PFSK-1 (cell line): ENCODE data around the gene STARD13.

Source experiments
- FOXP2 ChIP-seq: optimal IDR thresholded peaks from 2 replicates; pipeline ENCODE3; 2011; ENCODE audit warnings: borderline replicate concordance, control low read depth, inconsistent platforms; ENCODE audit not compliant: insufficient read depth; ENCODE audit errors: extremely low read length, extremely low read depth
- POLR2AphosphoS5 ChIP-seq: IDR thresholded peaks from 2 replicates; pipeline ENCODE4 v1.6.1; 2012; ENCODE audit warnings: low read depth, mild to moderate bottlenecking, control low read depth, low read length, moderate library complexity
- SIN3A ChIP-seq: IDR thresholded peaks from 2 replicates; pipeline ENCODE4 v1.6.1; 2012; ENCODE audit warnings: mild to moderate bottlenecking, low read length, moderate library complexity, borderline replicate concordance; ENCODE audit not compliant: insufficient read depth
- TAF1 ChIP-seq: IDR thresholded peaks from 2 replicates; pipeline ENCODE4 v1.6.1; 2012; ENCODE audit warnings: low read length, control low read depth, borderline replicate concordance; ENCODE audit not compliant: insufficient read depth
- TF ChIP-seq, protein P1 (sequence below), 2 experiments: IDR thresholded peaks; 2 replicates each; pipeline versions ENCODE4 v1.6.1 to v1.8.0; 2011 to 2012; ENCODE audit warnings: low read depth in 2 of 2, low read length in 2 of 2, control low read depth in 1 of 2, inconsistent platforms in 1 of 2, mild to moderate bottlenecking in 1 of 2, moderate library complexity in 1 of 2; ENCODE audit not compliant: insufficient read depth in 1 of 2

Gene STARD13

GRCh38 chr13:33312861-33313212 lies 27.3 kb upstream of the STARD13 start:
- TF ChIP-seq, protein P1, sequence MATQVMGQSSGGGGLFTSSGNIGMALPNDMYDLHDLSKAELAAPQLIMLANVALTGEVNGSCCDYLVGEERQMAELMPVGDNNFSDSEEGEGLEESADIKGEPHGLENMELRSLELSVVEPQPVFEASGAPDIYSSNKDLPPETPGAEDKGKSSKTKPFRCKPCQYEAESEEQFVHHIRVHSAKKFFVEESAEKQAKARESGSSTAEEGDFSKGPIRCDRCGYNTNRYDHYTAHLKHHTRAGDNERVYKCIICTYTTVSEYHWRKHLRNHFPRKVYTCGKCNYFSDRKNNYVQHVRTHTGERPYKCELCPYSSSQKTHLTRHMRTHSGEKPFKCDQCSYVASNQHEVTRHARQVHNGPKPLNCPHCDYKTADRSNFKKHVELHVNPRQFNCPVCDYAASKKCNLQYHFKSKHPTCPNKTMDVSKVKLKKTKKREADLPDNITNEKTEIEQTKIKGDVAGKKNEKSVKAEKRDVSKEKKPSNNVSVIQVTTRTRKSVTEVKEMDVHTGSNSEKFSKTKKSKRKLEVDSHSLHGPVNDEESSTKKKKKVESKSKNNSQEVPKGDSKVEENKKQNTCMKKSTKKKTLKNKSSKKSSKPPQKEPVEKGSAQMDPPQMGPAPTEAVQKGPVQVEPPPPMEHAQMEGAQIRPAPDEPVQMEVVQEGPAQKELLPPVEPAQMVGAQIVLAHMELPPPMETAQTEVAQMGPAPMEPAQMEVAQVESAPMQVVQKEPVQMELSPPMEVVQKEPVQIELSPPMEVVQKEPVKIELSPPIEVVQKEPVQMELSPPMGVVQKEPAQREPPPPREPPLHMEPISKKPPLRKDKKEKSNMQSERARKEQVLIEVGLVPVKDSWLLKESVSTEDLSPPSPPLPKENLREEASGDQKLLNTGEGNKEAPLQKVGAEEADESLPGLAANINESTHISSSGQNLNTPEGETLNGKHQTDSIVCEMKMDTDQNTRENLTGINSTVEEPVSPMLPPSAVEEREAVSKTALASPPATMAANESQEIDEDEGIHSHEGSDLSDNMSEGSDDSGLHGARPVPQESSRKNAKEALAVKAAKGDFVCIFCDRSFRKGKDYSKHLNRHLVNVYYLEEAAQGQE (IDR thresholded peaks at IDR 0.05; ENCODE audit: insufficient read depth in 1 of 2, low read depth in 2 of 2, low read length in 2 of 2), result no peak

DNA sequence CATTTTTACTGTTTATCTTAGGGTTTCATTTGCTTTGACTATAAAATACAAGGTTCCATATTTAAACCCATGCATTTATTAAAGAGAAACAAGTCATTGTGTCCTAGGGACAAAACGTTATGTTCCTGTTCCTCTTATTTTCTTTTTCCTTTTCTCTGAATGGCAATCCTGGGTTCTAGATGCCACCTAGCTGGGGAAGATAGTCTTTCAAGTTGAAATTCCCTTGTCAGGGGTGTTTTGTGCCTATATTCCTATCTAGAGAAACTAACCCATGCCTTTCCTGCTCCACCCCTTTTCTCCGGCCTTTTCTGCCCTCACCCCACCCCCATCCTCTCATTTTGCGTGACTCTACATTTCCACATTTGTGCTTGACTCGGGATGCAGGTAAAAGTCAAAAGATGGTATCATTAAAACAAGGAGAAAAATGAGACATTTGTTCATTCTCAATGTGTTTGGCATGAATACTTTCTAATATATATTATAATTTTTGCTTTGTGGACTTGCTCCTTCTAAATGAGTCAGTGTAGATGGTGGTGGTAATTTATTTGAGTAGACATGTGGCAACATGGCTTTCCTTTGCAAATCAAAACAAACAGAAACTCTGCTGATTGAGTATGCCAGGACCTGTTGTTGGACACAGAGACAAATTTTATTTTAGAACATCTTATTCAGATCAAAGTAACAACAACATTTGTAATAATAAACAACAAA lies 26.8 kb upstream of the STARD13 start:
- TF ChIP-seq SIN3A, result no peak
- TF ChIP-seq FOXP2, result no peak
- no peak for TF ChIP-seq POLR2AphosphoS5
- no peak for TF ChIP-seq TAF1
- TF ChIP-seq, protein P1 (IDR thresholded peaks at IDR 0.05; ENCODE audit: insufficient read depth in 1 of 2, low read depth in 2 of 2, low read length in 2 of 2), result no peak

DNA sequence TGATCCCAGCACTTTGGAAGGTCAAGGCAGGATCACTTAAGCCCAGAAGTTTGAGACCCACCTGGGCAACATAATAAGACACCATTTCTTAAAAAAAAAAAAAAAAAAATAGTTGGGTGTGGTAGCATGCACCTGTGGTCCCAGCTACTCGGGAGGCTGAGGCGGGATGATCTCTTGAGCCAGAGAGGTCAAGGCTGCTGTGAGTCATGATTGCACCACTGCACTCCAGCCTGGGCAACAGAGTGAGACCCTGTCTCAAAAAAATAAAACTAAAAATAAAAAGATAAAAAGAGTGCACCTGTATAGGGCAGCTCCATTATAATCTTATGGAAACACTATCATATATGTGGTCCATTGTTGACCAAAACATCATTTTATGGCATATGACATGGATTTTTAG lies 25.5 kb upstream of the STARD13 start:
- TF ChIP-seq SIN3A (no peak), TAF1 (no peak), FOXP2 (no peak), POLR2AphosphoS5 (no peak)
- TF ChIP-seq, protein P1 (IDR thresholded peaks at IDR 0.05; ENCODE audit: insufficient read depth in 1 of 2, low read depth in 2 of 2, low read length in 2 of 2), result no peak

- TF ChIP-seq SIN3A, result no peak
- TF ChIP-seq TAF1, result no peak
- no peak for TF ChIP-seq FOXP2
- TF ChIP-seq, protein P1 (IDR thresholded peaks at IDR 0.05; ENCODE audit: insufficient read depth in 1 of 2, low read depth in 2 of 2, low read length in 2 of 2), result no peak
- TF ChIP-seq POLR2AphosphoS5, result no peak
Measured at GRCh38 chr13:33310245-33311038, 24.9 kb upstream of the STARD13 start.
